MM.1S (cell line): Measurements from ENCODE around the gene ACKR3.

ENCODE experiments used
- DNase-seq: peaks from one replicate; pipeline ENCODE4 v3.0.0-alpha.2; 2015
- H2AFZ ChIP-seq: fragments of 300-600 bp; sonication (generic); 2 replicates; pipeline ENCODE4 v1.6.0; 2016; ENCODE audit warnings: antibody characterized with exemption, low read length
- H3F3A ChIP-seq: fragments of 300-600 bp; sonication (generic); 2 replicates; pipeline ENCODE4 v1.6.1; 2016; ENCODE audit warnings: mild to moderate bottlenecking, antibody characterized with exemption, low read length, moderate library complexity, mixed read lengths; ENCODE audit not compliant: insufficient read depth
- H3K27ac ChIP-seq: fragments of 300-600 bp; sonication (generic); 2 replicates; pipeline ENCODE4 v1.5.1; 2016; ENCODE audit warnings: mild to moderate bottlenecking, low read length
- H3K27me3 ChIP-seq: fragments of 300-600 bp; sonication (generic); replicated peaks from 2 replicates; pipeline ENCODE4 v1.6.0; 2016; ENCODE audit warnings: low read length; ENCODE audit not compliant: insufficient read depth
- H3K36me3 ChIP-seq: fragments of 300-600 bp; sonication (generic); replicated peaks from 2 replicates; pipeline ENCODE4 v1.6.1; 2016; ENCODE audit warnings: mild to moderate bottlenecking, low read length, mixed read lengths; ENCODE audit not compliant: insufficient read depth
- H3K4me1 ChIP-seq: fragments of 300-600 bp; sonication (generic); 2 replicates; pipeline ENCODE4 v1.6.1; 2016; ENCODE audit warnings: low read length, mixed read lengths
- H3K4me2 ChIP-seq: fragments of 300-600 bp; sonication (generic); 2 replicates; pipeline ENCODE4 v1.6.0; 2016; ENCODE audit warnings: low read depth, low read length
- H3K4me3 ChIP-seq: fragments of 300-600 bp; sonication (generic); 2 replicates; pipeline ENCODE4 v1.5.1; 2016; ENCODE audit warnings: low read length, mixed read lengths
- H3K79me2 ChIP-seq: fragments of 300-600 bp; sonication (generic); 2 replicates; pipeline ENCODE4 v1.6.1; 2016; ENCODE audit warnings: mixed run types, low read length, mixed read lengths
- H3K9ac ChIP-seq: fragments of 300-600 bp; sonication (generic); 2 replicates; pipeline ENCODE4 v1.6.1; 2016; ENCODE audit warnings: low read length, mixed read lengths
- H3K9me2 ChIP-seq: fragments of 300-600 bp; sonication (generic); replicated peaks from 2 replicates; pipeline ENCODE4 v1.6.1; 2016; ENCODE audit warnings: mild to moderate bottlenecking, low read length, mixed read lengths; ENCODE audit not compliant: insufficient read depth
- H3K9me3 ChIP-seq: fragments of 300-600 bp; sonication (generic); replicated peaks from 2 replicates; pipeline ENCODE4 v1.6.1; 2016; ENCODE audit warnings: mild to moderate bottlenecking, low read length, mixed read lengths; ENCODE audit not compliant: insufficient read depth
- H4K20me1 ChIP-seq: fragments of 300-600 bp; sonication (generic); 2 replicates; pipeline ENCODE4 v1.6.1; 2016; ENCODE audit warnings: mild to moderate bottlenecking, low read length, moderate library complexity, mixed read lengths; ENCODE audit not compliant: insufficient read depth
- EZH2 ChIP-seq: fragments of 300-600 bp; sonication (generic); optimal IDR thresholded peaks from 2 replicates; pipeline ENCODE3; 2017; ENCODE audit warnings: low read depth, mild to moderate bottlenecking, antibody characterized with exemption, low read length, mixed read lengths
- EZH2phosphoT487 ChIP-seq: fragments of 300-600 bp; sonication (generic); IDR thresholded peaks from 2 replicates; pipeline ENCODE4 v1.6.1; 2018; ENCODE audit warnings: antibody characterized with exemption, low read length
- TF ChIP-seq, protein P1 (sequence below): fragments of 300-600 bp; sonication (generic); IDR thresholded peaks from 2 replicates; pipeline ENCODE4 v1.5.1; 2016; ENCODE audit warnings: antibody characterized with exemption, low read length, mixed read lengths

ACKR3 gene

DNA sequence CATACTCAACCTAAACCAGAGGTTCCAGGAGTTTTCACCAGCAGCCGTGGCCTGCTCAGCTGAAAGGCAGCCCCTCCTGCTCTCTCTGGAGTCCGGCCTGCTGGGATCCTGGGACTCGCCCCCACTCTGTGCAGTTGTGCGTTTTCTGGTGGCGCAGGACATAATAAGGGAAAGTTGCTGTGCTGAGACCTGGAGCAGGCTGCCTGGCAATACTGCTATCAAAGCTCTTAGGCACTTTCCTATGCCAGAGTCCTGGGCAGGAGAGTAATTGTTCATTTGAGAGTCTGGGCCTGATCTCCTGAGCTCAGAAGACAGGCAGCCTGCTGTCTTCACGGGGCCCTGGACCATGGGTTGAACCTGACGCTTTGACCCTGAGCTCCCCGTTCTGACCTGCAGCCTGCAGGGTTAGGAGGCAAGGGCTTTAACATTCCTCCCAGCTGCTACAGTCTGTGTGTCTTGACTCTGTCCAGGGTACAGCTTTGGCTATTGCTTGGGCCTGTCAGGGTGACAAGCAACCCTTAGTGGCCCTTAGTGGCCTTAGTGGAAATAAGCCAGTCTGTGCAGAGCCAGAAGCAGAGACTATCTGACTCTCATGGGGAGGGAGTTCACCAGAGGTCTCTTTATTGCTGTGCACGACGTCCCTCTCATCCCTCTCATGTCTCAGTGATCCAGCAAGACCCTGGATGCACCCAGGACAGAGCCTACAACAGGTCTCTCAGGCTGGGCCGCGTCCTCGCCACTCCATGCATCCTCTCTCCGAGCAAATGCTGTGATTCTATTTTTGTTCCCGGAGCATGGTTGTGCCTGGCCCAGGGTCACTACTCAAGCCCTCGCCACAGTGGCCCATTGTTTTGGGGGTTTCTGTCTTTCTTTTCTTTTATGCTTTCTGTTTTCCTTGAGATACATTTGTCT is 60.6 kb downstream of the ACKR3 start:
- no peak for DNase-seq
- TF ChIP-seq EZH2phosphoT487 (no peak), EZH2 (no peak)
- TF ChIP-seq, protein P1, sequence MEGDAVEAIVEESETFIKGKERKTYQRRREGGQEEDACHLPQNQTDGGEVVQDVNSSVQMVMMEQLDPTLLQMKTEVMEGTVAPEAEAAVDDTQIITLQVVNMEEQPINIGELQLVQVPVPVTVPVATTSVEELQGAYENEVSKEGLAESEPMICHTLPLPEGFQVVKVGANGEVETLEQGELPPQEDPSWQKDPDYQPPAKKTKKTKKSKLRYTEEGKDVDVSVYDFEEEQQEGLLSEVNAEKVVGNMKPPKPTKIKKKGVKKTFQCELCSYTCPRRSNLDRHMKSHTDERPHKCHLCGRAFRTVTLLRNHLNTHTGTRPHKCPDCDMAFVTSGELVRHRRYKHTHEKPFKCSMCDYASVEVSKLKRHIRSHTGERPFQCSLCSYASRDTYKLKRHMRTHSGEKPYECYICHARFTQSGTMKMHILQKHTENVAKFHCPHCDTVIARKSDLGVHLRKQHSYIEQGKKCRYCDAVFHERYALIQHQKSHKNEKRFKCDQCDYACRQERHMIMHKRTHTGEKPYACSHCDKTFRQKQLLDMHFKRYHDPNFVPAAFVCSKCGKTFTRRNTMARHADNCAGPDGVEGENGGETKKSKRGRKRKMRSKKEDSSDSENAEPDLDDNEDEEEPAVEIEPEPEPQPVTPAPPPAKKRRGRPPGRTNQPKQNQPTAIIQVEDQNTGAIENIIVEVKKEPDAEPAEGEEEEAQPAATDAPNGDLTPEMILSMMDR = no peak
- Histone ChIP-seq H3K9me2 (no peaks in the 10 kb centered on the region), H3K9me3 (no peaks in the 10 kb centered on the region), H4K20me1 (no peaks in the 10 kb centered on the region), H3K4me1 (no peaks in the 10 kb centered on the region), H3K27me3 (no peaks in the 10 kb centered on the region), H2AFZ (no peak overlapping the region), H3K4me2 (no peak overlapping the region), H3K9ac (no peak overlapping the region), H3F3A (no peaks in the 10 kb centered on the region), H3K4me3 (no peak overlapping the region), H3K36me3 (no peaks in the 10 kb centered on the region), H3K27ac (no peak overlapping the region), H3K79me2 (no peaks in the 10 kb centered on the region)

DNA sequence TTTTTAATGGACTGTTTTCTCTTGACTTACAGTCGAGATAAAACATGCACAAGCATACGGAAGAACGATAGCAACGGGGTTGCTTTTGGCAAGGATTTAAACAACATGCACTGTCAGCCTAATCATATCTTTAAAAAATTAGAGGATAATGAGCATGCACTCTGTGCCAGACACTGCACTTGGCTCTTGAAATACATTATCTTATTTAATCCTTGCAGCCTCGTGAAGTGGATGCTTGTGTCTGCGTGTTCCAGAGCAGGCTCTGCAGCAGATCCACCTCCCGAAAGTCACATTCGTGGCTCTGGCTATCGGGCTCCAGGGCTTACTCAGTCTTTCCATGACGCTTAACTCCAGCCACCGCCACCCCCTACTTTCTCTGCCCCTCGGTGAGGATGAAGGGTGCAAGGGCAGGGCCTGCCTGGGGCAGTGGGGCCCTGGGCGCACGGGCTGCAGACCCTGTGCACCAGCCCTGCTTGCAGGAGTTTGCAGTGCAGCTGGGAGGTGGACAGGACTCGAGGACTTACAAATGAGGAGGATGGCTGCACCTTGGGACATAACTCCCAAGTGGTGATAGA is 61.7 kb downstream of the ACKR3 start:
- no peak overlapping the region for H3K4me3 ChIP-seq
- no peak for DNase-seq
- H4K20me1 ChIP-seq = no peaks in the 10 kb centered on the region
- no peaks in the 10 kb centered on the region for H3K9me2 ChIP-seq
- H3F3A ChIP-seq = no peaks in the 10 kb centered on the region
- H3K9ac ChIP-seq = no peak overlapping the region
- no peak overlapping the region for H3K4me2 ChIP-seq
- TF ChIP-seq EZH2phosphoT487 (no peak), EZH2 (no peak)
- TF ChIP-seq, protein P1 = no peak
- H3K27ac ChIP-seq = no peak overlapping the region
- no peak overlapping the region for H2AFZ ChIP-seq
- no peaks in the 10 kb centered on the region for H3K9me3 ChIP-seq
- H3K4me1 ChIP-seq = no peaks in the 10 kb centered on the region
- H3K27me3 ChIP-seq = no peaks in the 10 kb centered on the region
- H3K36me3 ChIP-seq = no peaks in the 10 kb centered on the region
- no peaks in the 10 kb centered on the region for H3K79me2 ChIP-seq

DNA sequence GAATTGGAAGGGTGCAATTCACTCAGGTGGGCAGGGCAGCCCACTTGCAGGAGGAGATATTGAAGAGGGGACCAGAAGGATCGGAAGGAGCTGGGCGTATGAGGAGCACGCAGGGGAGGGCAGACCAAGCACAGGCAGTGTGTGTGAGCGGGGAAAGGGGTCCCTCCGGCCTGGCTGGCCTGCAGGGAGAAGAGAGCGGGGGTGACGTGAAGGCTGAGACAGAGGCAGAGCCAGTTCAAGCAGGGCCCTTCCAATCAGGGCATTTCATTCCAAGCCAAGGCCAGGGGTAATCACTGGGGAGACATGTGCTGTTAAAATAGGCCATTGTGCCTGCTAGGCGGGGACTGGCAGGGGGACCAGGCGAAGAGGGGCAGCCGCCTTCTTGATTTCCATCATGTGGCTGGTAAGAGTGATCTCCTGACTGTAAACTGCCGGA is 62.2 kb downstream of the ACKR3 start:
- H3K9me3 ChIP-seq = no peaks in the 10 kb centered on the region
- H3F3A ChIP-seq = no peaks in the 10 kb centered on the region
- H3K27me3 ChIP-seq = no peaks in the 10 kb centered on the region
- no peaks in the 10 kb centered on the region for H3K9me2 ChIP-seq
- H3K79me2 ChIP-seq = no peaks in the 10 kb centered on the region
- H2AFZ ChIP-seq = no peak overlapping the region
- no peak for DNase-seq
- H3K4me3 ChIP-seq = no peak overlapping the region
- H4K20me1 ChIP-seq = no peaks in the 10 kb centered on the region
- H3K27ac ChIP-seq = no peak overlapping the region
- no peak overlapping the region for H3K9ac ChIP-seq
- TF ChIP-seq, protein P1 = no peak
- TF ChIP-seq EZH2phosphoT487 (no peak), EZH2 (no peak)
- no peak overlapping the region for H3K4me2 ChIP-seq
- H3K4me1 ChIP-seq = no peaks in the 10 kb centered on the region
- no peaks in the 10 kb centered on the region for H3K36me3 ChIP-seq
